NCI-H2107 treated with DMSO at 0.1 percent for 48 hours (cell line): Measurements from ENCODE around the gene TNIK.

Source experiments
- DNase-seq: peaks from one replicate; lab custom pipeline; 2025; ENCODE audit not compliant: unreplicated experiment; lab: John Stamatoyannopoulos, UW

Gene TNIK

GRCh38 chr3:171459942-171460724 is at the start of gene TNIK:
TSS of gene TNIK (minus strand) at chr3:171460405. CDS start at chr3:171460063, 342 bp downstream.
- DNase-seq, result peak; percentile 80

DNA sequence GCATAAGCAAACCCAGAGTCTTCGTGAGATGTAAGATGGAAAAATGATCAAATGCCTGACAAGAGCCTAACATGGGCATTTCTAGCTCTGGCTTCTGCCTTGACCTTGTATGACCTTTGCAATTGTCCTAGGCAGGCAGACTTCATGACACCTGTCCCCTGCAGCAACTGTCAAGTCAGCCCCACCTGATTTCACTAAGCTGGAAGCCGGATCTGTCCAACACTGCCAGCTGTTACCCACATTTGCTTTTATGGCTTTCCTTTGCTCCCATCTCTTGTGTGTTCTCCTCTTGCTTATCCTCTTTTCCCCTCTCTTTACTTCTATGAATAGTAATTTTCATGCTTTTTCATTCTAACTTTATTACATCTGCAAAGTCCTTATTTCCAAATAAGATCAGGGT is 48.5 kb upstream of the TNIK start:
- no peak for DNase-seq

- DNase-seq, result no peak
These were observed 48.0 kb upstream of the TNIK start for GRCh38 chr3:171508206-171508605.

- DNase-seq, result no peak
These were observed 46.6 kb upstream of the TNIK start for GRCh38 chr3:171506743-171507319.

DNA sequence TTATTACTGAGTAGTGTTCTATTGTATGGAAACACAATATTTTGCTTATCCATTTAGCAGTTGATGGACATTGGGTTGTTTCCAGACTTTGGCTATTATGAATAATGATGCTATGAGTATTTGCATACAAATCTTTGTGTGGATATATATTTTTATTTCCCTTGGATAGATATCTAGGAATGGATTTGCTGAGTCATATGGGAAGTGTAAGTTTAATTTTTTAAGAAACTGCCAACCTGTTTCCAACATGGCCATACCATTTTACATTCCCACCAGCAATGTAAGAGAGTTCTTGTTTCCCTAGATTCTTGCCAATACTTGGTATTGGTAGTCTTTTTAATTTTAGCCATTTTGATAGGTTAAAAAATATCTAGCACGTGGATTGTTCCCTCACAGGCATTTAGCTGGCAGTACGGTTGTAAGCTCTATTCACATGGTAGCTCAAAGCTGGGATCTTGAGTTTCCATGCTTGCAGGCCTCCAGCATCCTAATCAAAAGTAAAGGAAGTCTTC is 45.7 kb upstream of the TNIK start:
- DNase-seq, result no peak

- DNase-seq, result no peak
These were observed 44.2 kb upstream of the TNIK start for GRCh38 chr3:171504376-171504775.

DNA sequence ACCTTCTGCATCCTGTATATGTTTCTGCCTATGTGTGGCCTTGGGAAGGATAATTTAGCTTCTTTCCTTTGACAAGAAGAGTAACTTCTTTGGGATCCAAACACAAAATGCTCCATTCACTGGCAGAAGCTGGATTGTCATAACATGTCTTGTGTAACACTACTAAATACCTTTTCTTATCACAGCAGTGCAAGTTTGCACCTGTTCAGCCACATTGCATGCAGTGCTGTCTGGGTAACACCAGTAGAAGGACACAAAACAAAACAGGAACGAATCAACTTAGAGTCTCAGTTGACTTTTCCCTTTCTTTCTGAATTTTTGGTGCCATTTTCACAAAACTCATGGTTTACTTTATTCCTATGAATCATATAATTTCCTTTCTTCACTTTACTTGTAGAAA is 43.6 kb upstream of the TNIK start:
- DNase-seq, result no peak

DNA sequence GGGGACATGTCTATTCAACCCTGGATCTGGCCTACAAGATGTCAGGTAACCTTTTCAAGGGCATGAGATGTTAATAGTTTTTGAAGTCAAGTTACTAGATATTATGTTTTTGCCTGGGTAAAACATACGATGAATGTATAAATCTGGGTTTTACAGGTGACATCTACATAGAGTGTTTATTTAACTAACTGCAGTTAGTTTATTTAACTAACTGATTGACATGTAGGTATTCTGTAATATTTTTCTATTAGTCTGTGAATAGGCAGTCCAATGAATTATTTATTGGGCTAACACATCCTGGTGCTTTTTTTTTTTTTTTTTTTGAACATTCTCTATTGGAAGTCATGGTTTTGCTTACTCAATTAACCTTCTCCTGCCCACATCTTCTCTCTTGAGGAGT is 38.7 kb upstream of the TNIK start:
- no peak for DNase-seq

DNA sequence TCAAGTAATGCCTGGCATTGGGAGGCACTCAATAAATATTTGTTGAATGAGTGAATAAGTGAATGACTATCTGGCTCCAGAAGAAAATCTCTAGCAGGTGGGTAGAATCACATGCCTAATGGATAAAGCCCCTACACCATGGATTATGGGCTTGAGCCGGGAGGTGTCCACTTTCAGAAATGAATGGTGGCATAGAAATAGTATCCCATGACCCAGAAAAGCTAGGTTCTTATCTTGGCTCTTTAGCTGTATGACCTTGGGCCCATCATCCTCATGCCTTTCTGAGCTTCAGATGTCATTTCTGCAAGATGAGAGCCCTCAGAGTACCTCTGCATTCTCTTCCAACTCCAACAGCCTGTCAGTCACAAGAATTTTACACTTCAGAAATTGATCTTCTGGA is 37.3 kb upstream of the TNIK start:
- no peak for DNase-seq

- no peak for DNase-seq
These were observed 35.2 kb upstream of the TNIK start for GRCh38 chr3:171495413-171495812.

- no peak for DNase-seq
These were observed 34.4 kb upstream of the TNIK start for GRCh38 chr3:171494457-171495109.

DNA sequence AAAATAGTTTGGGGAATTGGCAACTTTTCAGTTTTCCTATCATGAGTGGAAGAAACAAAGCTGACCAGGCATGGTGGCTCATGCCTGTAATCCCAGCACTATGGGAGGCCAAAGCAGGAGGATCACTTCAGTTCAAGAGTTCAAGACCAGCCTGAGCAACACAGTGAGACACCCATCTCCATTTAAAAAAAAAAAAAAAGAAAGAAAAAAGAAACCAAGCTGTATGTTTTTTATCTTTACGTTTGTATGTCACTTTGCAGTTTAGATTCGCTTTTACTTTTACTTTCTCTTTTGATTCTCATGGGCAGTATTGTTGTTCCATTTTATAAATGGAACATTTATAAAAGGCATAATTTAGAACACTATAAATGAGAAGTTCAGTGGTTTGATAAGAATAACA is 31.2 kb upstream of the TNIK start:
- no peak for DNase-seq

DNA sequence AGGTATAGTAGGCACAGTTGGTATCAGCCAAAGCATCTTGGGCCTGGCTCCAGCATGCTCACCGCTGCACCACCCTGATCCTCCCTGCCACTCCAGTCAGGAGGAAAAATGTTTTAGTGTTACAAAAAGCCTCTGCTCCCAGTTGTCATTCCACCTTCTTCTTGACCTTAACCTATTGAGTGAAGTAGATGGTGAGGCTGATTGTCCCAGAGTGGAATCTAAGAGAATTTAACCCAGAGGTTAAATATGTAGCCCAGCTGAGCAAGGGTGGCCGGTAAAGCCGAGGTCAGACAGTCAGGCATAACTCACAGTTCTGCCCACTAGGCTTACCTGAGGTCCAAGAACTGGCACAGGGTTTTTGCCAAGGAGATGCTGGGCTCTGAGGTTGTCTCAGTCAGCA is 30.7 kb upstream of the TNIK start:
- DNase-seq, result no peak

DNA sequence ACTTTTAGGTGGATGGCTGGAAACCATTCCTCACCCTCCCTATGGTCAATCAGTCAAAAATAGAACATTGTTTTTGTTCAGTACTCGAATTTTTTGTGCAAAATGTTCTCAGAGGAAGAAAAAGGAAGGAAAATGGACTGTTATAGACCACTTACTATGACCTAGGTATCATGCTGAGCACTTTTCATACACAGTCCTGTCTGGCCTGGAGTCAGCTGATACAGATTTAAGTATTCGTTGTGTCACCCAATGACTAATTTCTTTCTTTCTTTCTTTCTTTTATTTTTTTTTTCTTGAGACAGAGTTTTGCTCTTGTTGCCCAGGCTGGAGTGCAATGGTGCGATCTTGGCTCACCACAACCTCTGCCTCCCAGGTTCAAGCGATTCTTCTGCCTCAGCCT is 29.1 kb upstream of the TNIK start:
- DNase-seq, result no peak

GRCh38 chr3:171488479-171488878 is 28.3 kb upstream of the TNIK start:
- DNase-seq, result no peak

GRCh38 chr3:171487382-171487781 is 27.2 kb upstream of the TNIK start:
- no peak for DNase-seq

- DNase-seq, result no peak
These were observed 25.1 kb upstream of the TNIK start for GRCh38 chr3:171485338-171485737.

GRCh38 chr3:171481011-171481410 is 20.8 kb upstream of the TNIK start:
- no peak for DNase-seq

- DNase-seq, result no peak
These were observed 20.3 kb upstream of the TNIK start for GRCh38 chr3:171480526-171480925.

DNA sequence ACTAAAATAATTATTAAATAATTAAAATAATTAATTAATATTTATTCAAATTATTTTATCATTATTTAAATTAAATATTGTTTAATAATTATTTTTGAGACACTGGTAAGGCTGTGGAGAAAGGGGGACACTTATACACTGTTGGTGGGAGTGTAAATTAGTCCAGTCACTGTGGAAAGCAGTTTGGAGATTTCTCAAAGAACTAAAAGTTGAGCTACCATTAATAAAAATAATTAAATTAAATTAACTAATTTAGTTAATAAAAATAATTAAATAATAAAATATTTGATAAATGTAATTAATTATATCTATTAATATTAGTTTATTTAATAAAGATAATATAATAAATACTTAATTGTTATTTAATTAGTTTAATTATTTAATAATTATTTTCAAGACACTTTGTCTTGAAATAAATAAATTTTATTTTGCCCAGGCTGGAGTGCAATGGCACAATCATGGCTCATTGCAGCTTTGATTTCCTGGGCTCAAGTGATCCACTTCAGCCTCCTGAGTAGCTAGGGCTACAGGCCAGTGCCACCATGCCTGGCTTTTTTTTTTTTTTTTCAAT is 16.4 kb upstream of the TNIK start:
- DNase-seq, result no peak

DNA sequence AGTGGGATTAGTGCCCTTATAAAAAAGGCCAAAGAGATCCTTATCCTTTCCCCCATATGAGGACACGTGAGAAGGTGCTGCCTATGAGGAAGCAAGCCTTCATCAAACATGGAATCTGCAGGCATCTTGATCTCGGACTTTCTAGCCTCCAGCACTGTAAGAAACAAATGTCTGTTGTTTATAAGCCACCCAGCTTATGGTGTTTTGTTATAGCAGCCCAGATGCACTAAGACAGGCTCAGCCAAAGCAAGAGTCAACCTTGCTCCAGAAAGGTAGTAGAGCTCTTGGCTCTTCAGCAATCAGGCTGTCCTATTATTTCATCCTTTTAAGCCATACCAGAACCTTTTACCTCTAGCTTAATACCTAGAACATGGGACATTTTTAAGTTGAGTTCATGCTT is 12.3 kb upstream of the TNIK start:
- no peak for DNase-seq

DNA sequence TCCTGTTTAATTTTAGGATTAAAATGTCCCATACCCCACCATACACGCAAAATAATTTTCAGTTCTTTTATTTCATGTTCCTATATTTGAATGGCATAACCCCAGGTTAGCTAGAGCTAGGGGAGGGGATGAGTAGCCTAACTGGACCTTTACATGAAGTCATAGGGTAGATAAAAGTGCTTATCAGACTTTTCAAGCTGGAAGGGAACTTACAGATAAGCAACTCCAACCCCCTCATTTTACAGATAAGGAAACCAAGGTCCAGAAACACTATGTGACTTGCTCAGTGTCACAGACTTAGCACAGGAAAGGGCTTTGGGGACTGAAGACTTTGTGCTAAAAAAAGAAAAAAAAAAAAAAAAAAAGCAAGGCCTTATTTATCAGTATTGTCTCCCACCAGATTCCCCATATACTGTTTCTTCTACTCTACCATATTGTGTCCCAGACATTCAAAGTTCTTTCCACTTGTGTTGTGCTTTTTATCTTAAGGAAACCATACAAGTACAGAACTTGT is 10.6 kb upstream of the TNIK start:
- DNase-seq, result no peak
